ENCODE data around the gene LEFTY1.

- TF ChIP-seq CTCF (IDR thresholded peaks at IDR 0.05; ENCODE audit: poor library complexity, severe bottlenecking) (no peak), SMC3 (conservative IDR thresholded peaks at IDR 0.05; ENCODE audit: poor library complexity) (no peak), TAF1 (IDR thresholded peaks at IDR 0.05; ENCODE audit: low read depth) (no peak), POLR2AphosphoS5 (IDR thresholded peaks at IDR 0.05) (no peak), RAD21 (conservative IDR thresholded peaks at IDR 0.05) (no peak), EP300 (conservative IDR thresholded peaks at IDR 0.05; ENCODE audit: poor library complexity, severe bottlenecking) (no peak), REST (IDR thresholded peaks at IDR 0.05; ENCODE audit: borderline replicate concordance) (no peak), EZH2 (IDR thresholded peaks at IDR 0.05; ENCODE audit: borderline replicate concordance, insufficient read depth, low read length, poor library complexity, severe bottlenecking) (no peak)
Measured at GRCh38 chr1:225873281-225873850, 15.6 kb downstream of the LEFTY1 start.
